HepG2 (cell line): ENCODE results near the gene FOSL2. TPM values are rescaled to one million over a fixed set of nuclear protein-coding genes. Genes with fewer than 3 reads are reported as not detected.

Experiments used
- CBX5 ChIP-seq: sonication (generic); formaldehyde crosslinking; IDR thresholded peaks from 2 replicates; pipeline ENCODE4 v1.4.0; 2020; ENCODE audit warnings: missing genetic modification reagents, borderline replicate concordance
- FOXC1 ChIP-seq: sonication (generic); formaldehyde crosslinking; IDR thresholded peaks from 2 replicates; pipeline ENCODE4 v1.8.0; 2022; ENCODE audit warnings: mild to moderate bottlenecking, missing genetic modification reagents, borderline replicate concordance
- PPARG ChIP-seq: conservative IDR thresholded peaks from 2 replicates; pipeline ENCODE4 v1.6.1; 2016; ENCODE audit warnings: missing biosample characterization, missing genetic modification reagents
- SNAPC2 ChIP-seq: sonication (generic); formaldehyde crosslinking; IDR thresholded peaks from 2 replicates; pipeline ENCODE4 v1.8.1; 2022; ENCODE audit warnings: mild to moderate bottlenecking, missing genetic modification reagents
- ZNF335 ChIP-seq: sonication (generic); formaldehyde crosslinking; IDR thresholded peaks from 2 replicates; pipeline ENCODE4 v1.4.0; 2020; ENCODE audit warnings: missing genetic modification reagents
- ZNF570 ChIP-seq: sonication (generic); formaldehyde crosslinking; IDR thresholded peaks from 2 replicates; pipeline ENCODE4 v1.4.0; 2020; ENCODE audit warnings: mild to moderate bottlenecking, missing genetic modification reagents, borderline replicate concordance
- ZNF839 ChIP-seq: sonication (generic); formaldehyde crosslinking; IDR thresholded peaks from 2 replicates; pipeline ENCODE4 v1.4.0; 2020; ENCODE audit warnings: missing genetic modification reagents, mild to moderate bottlenecking, borderline replicate concordance
- polyA plus RNA-seq, 8 experiments: library from polyadenylated mRNA; depleted of rRNA in 3 of 8; stranded (reverse) in 7 of 8; unstranded in 1 of 8; fragments of >200 nt; fragmentation: Illumina TruSeq in 4 of 8; extraction: Trizol in 4 of 8; gene quantifications; 2 replicates each; pipeline versions ENCODE4 v1.2.1 to v1.2.3, GENCODE V29; 2011 to 2016; ENCODE audit warnings: low read depth in 4 of 8, missing spikeins in 1 of 8, mixed read lengths in 1 of 8; ENCODE audit not compliant: insufficient read depth in 1 of 8
- total RNA-seq, 5 experiments: library from RNA; depleted of rRNA; stranded (reverse); fragments of >200 nt; fragmentation: Illumina TruSeq; extraction: Trizol; gene quantifications; 2 replicates each; pipeline ENCODE4 v1.2.3, GENCODE V29; 2016; ENCODE audit warnings: low read depth in 1 of 5
- TF ChIP-seq, protein P1 (sequence below): sonication (generic); formaldehyde crosslinking; IDR thresholded peaks from 2 replicates; pipeline ENCODE4 v1.9.0; 2021; ENCODE audit warnings: missing genetic modification reagents, borderline replicate concordance
- TF ChIP-seq, protein P2 (sequence below): sonication (generic); formaldehyde crosslinking; IDR thresholded peaks from 2 replicates; pipeline ENCODE4 v1.4.0; 2020; ENCODE audit warnings: missing genetic modification reagents
- TF ChIP-seq, protein P3 (sequence below): sonication (generic); formaldehyde crosslinking; IDR thresholded peaks from 2 replicates; pipeline ENCODE4 v1.4.0; 2020; ENCODE audit warnings: missing genetic modification reagents, borderline replicate concordance
- TF ChIP-seq, protein P4 (sequence below): sonication (generic); formaldehyde crosslinking; IDR thresholded peaks from 2 replicates; pipeline ENCODE4 v1.4.0; 2020; ENCODE audit warnings: missing genetic modification reagents, borderline replicate concordance
- TF ChIP-seq, protein P5 (sequence below): sonication (generic); formaldehyde crosslinking; IDR thresholded peaks from 2 replicates; pipeline ENCODE4 v1.4.0; 2020; ENCODE audit warnings: missing genetic modification reagents

FOSL2 gene
- total and polyA plus RNA-seq, 2 of the 13 experiments (the other 11 are each of a cell fraction or from before 2014, with no cell fraction given) = 3.4 to 18.1 TPM

DNA sequence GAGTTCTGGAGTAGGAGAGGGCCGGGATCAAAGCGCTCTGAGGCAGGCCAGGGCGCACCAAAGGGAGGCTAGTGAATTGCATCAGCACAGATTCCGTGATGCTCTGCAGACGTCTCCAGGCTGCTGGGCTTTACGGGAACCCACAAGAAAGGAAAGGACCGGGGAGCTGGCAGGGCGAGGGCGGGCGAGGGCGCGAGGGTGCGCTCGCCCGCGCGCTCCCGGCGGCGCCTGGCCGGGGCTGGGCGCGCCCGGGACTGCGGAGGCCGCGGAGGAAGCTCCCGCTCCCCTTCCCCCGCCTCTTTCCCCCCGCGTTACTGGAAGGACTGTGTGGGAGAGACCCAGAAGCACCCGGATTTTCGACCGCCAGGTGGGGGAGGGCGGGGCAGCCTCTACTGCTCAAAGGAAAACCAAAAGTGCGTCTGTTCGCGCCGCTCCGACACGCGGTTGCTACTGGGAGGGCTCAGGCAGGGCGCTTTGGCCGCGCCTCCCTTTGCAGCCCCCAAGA, 2.4 kb upstream of the FOSL2 start (continued):
- TF ChIP-seq, protein P1, sequence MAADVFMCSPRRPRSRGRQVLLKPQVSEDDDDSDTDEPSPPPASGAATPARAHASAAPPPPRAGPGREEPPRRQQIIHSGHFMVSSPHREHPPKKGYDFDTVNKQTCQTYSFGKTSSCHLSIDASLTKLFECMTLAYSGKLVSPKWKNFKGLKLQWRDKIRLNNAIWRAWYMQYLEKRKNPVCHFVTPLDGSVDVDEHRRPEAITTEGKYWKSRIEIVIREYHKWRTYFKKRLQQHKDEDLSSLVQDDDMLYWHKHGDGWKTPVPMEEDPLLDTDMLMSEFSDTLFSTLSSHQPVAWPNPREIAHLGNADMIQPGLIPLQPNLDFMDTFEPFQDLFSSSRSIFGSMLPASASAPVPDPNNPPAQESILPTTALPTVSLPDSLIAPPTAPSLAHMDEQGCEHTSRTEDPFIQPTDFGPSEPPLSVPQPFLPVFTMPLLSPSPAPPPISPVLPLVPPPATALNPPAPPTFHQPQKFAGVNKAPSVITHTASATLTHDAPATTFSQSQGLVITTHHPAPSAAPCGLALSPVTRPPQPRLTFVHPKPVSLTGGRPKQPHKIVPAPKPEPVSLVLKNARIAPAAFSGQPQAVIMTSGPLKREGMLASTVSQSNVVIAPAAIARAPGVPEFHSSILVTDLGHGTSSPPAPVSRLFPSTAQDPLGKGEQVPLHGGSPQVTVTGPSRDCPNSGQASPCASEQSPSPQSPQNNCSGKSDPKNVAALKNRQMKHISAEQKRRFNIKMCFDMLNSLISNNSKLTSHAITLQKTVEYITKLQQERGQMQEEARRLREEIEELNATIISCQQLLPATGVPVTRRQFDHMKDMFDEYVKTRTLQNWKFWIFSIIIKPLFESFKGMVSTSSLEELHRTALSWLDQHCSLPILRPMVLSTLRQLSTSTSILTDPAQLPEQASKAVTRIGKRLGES (CRISPR knock-in tag) = no peak
- TF ChIP-seq FOXC1 (CRISPR knock-in tag) (no peak), ZNF335 (CRISPR knock-in tag) (peak; percentile 17; the same call in 1 of the 2 replicates), ZNF570 (CRISPR knock-in tag) (no peak), SNAPC2 (CRISPR knock-in tag) (no peak), ZNF839 (CRISPR knock-in tag) (no peak), PPARG (CRISPR knock-in tag) (no peak), CBX5 (peak; percentile 26; the same call in 1 of the 2 replicates)
- TF ChIP-seq, protein P2, sequence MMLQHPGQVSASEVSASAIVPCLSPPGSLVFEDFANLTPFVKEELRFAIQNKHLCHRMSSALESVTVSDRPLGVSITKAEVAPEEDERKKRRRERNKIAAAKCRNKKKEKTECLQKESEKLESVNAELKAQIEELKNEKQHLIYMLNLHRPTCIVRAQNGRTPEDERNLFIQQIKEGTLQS = peak; percentile 79; the same call in 1 of the 2 replicates
- TF ChIP-seq, protein P3, sequence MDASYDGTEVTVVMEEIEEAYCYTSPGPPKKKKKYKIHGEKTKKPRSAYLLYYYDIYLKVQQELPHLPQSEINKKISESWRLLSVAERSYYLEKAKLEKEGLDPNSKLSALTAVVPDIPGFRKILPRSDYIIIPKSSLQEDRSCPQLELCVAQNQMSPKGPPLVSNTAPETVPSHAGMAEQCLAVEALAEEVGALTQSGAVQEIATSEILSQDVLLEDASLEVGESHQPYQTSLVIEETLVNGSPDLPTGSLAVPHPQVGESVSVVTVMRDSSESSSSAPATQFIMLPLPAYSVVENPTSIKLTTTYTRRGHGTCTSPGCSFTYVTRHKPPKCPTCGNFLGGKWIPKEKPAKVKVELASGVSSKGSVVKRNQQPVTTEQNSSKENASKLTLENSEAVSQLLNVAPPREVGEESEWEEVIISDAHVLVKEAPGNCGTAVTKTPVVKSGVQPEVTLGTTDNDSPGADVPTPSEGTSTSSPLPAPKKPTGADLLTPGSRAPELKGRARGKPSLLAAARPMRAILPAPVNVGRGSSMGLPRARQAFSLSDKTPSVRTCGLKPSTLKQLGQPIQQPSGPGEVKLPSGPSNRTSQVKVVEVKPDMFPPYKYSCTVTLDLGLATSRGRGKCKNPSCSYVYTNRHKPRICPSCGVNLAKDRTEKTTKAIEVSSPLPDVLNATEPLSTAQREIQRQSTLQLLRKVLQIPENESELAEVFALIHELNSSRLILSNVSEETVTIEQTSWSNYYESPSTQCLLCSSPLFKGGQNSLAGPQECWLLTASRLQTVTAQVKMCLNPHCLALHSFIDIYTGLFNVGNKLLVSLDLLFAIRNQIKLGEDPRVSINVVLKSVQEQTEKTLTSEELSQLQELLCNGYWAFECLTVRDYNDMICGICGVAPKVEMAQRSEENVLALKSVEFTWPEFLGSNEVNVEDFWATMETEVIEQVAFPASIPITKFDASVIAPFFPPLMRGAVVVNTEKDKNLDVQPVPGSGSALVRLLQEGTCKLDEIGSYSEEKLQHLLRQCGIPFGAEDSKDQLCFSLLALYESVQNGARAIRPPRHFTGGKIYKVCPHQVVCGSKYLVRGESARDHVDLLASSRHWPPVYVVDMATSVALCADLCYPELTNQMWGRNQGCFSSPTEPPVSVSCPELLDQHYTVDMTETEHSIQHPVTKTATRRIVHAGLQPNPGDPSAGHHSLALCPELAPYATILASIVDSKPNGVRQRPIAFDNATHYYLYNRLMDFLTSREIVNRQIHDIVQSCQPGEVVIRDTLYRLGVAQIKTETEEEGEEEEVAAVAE (CRISPR knock-in tag) = no peak
- TF ChIP-seq, protein P4, sequence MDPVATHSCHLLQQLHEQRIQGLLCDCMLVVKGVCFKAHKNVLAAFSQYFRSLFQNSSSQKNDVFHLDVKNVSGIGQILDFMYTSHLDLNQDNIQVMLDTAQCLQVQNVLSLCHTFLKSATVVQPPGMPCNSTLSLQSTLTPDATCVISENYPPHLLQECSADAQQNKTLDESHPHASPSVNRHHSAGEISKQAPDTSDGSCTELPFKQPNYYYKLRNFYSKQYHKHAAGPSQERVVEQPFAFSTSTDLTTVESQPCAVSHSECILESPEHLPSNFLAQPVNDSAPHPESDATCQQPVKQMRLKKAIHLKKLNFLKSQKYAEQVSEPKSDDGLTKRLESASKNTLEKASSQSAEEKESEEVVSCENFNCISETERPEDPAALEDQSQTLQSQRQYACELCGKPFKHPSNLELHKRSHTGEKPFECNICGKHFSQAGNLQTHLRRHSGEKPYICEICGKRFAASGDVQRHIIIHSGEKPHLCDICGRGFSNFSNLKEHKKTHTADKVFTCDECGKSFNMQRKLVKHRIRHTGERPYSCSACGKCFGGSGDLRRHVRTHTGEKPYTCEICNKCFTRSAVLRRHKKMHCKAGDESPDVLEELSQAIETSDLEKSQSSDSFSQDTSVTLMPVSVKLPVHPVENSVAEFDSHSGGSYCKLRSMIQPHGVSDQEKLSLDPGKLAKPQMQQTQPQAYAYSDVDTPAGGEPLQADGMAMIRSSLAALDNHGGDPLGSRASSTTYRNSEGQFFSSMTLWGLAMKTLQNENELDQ (CRISPR knock-in tag) = no peak
- TF ChIP-seq, protein P5, sequence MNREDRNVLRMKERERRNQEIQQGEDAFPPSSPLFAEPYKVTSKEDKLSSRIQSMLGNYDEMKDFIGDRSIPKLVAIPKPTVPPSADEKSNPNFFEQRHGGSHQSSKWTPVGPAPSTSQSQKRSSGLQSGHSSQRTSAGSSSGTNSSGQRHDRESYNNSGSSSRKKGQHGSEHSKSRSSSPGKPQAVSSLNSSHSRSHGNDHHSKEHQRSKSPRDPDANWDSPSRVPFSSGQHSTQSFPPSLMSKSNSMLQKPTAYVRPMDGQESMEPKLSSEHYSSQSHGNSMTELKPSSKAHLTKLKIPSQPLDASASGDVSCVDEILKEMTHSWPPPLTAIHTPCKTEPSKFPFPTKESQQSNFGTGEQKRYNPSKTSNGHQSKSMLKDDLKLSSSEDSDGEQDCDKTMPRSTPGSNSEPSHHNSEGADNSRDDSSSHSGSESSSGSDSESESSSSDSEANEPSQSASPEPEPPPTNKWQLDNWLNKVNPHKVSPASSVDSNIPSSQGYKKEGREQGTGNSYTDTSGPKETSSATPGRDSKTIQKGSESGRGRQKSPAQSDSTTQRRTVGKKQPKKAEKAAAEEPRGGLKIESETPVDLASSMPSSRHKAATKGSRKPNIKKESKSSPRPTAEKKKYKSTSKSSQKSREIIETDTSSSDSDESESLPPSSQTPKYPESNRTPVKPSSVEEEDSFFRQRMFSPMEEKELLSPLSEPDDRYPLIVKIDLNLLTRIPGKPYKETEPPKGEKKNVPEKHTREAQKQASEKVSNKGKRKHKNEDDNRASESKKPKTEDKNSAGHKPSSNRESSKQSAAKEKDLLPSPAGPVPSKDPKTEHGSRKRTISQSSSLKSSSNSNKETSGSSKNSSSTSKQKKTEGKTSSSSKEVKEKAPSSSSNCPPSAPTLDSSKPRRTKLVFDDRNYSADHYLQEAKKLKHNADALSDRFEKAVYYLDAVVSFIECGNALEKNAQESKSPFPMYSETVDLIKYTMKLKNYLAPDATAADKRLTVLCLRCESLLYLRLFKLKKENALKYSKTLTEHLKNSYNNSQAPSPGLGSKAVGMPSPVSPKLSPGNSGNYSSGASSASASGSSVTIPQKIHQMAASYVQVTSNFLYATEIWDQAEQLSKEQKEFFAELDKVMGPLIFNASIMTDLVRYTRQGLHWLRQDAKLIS (CRISPR knock-in tag) = no peak
